Activated CD4-positive, alpha-beta T cell treated with anti-CD3 and anti-CD28 coated beads, Interleukin-2, amount 50 U/mL, for 4 hours (primary cell): ENCODE data around the gene PAX7.
"Not testable (repeated sequence)": the region's sequence is repeated elsewhere in the genome, so short reads cannot be mapped to it uniquely, and the experiment has no call there.

ENCODE experiments used
- DNase-seq, 2 experiments: peaks; one replicate each; pipeline ENCODE4 v3.0.0-alpha.2; 2020

The PAX7 gene

DNA sequence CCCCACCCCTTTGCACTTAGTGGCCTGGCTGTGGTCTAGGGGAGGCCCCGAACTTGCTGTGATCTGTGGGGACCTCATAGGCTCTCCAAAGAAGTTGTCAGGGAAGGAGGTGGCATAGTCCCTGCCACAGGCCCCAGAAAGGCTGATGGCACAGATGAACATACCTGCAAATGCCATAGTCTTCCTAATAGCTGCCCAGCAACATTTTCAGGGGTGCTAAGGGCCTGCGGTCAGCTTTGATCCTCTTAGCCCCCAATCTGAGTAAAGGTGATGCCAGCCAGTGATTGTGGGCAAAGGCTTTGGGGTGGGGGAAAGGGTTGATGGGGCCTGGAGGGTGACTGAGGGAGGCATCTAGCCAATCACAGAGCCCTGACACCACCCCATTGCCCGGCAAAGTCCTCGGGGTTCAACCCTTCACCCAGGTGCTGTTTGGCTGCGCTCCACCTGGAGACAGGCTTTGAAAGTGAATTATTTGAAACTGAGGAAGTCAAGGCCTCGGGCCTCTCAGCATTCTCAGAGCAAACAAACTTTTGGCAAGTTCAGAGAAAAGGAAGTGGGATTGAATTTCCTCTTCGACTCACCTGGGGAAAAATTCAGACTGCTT lies 35.8 kb downstream of the PAX7 start:
- DNase-seq = no peak

GRCh38 chr1:18667333-18667732 lies 36.7 kb downstream of the PAX7 start:
- no peak for DNase-seq

DNA sequence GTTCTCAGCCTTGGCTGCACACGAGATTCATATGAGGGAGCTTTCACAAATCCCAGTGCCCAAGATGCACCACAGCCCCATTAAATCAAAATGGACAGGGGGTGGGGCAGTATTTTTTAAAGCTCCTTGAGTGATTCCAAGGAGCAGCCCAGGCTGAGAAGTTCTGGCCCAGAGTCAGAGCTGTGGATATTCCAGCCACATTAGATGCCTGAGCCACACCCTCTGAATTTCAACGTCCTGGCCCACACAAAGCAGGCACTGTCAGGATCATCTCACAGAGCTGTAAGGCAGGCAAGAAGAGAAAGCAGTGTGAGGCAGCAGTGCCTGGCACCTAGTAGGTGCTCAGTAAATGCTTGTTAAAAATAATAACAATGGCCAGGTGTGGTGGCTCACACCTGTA lies 37.4 kb downstream of the PAX7 start:
- DNase-seq = no peak

GRCh38 chr1:18668750-18669404 lies 38.2 kb downstream of the PAX7 start:
- no peak for DNase-seq

DNA sequence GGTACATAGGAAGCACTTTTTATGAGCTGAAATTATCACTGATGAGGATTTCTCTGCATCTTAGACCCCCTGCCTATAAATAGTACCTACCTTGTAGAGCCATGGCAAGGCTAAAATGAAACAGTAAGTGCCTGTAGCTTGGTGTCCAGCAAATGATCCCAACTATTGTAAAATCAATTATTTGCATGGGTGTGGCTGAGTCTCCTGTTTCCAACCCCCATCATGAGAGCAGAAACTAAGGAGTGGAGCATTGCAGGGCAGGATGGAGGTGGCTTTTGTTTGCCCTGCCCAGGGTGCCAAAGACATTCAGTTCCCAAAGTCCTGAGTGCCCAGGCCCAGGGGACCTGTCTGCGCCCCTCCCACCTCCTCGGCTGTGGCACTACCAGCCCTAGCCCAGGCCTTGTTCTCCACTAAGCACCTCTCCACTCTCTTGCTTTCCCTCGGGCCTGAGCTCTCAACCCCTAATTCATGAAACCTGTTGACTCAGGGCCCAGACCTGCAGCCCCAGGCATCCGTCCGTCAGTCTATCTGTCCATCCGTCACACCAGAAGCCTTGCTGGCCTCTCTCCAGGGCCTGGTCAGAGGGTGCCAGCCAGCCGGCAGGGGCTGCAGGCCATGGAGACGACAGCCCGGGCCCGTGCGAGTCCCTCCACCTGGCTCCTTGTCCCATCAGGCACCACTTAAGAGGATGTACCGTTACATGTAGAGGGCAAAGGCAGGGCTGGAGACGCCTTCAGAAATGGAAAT lies 39.6 kb downstream of the PAX7 start:
- no peak for DNase-seq

DNA sequence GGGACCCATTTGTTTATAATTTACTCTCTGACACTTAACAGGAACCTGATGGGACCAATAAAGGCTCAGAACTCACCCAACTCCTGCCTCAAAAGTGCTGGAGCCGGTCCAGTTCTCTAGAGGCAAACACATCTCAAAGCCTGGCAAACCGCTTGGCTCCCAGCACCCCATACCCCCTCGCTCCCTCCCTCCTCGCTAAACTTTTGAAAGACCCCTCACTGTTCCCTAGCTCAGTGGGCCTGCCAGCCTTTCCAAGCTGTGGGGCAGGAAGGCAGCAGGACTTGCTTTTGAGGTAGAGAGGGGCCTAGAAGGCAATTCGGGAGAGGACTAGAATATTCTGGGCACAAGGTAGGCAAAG lies 40.2 kb downstream of the PAX7 start:
- DNase-seq = no peak

DNA sequence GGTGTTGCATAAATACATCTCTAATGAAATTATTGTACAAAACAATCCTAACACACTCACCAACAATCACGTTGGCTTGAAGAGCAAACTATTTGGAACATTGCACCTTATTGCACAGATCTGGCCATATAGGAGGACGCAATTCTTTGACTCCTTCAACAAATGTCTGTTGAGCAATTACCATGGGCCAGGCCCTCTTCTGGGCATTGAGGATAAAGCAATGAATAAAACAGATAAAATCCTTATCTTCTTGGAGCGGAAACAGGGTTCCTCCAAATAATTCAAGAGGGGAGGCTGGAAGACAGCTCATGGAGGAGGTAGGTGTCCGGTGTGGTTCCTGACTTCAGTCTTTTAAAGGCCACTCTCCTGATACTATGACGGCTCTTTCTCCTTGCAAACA lies 43.3 kb downstream of the PAX7 start:
- no peak for DNase-seq

- no peak for DNase-seq
These were observed 45.7 kb downstream of the PAX7 start for GRCh38 chr1:18676332-18676781.

GRCh38 chr1:18681423-18681835 lies 50.8 kb downstream of the PAX7 start:
- no peak for DNase-seq

DNA sequence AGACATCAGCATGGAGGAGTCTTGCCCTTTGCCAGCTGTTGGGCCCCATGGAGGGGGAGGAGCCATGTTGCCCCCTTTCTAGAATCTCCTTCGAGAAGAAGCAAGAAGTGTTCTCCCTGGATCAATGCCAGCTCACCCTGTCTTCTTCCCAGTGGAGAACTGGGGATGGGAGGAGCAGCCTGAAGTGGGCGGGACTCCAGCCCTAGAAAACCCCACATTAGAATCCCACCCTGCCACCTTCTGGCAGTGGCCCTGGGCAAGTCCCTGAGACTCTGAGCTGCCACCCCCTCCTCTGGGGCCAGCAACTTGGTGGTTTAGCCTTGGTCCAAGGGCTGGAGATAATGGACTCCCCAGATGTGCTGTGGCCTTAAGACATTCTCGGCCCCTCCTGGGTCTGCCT lies 51.7 kb downstream of the PAX7 start:
- no peak for DNase-seq

DNA sequence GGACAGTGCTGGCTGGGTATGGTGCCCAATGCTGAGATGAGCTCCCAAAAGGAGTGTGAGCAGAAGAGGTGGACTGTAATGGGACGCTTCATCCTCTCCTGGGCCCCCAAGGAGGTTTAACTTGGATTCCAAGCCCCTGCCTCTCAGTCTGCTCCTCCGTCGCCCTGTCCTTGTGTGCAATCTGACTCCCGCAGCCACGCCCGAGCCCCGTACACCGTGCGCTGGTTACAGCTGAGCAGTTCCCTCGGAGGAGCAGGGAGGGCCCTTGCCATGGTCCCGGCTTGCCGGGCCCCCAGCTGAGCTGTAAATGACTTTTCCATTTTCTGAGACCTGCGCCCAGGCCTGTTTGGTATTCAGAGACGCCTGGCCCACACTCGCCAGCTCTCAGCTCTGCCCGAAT lies 53.7 kb downstream of the PAX7 start:
- DNase-seq = no peak

- no peak for DNase-seq
These were observed 55.9 kb downstream of the PAX7 start for GRCh38 chr1:18686540-18686939.

DNA sequence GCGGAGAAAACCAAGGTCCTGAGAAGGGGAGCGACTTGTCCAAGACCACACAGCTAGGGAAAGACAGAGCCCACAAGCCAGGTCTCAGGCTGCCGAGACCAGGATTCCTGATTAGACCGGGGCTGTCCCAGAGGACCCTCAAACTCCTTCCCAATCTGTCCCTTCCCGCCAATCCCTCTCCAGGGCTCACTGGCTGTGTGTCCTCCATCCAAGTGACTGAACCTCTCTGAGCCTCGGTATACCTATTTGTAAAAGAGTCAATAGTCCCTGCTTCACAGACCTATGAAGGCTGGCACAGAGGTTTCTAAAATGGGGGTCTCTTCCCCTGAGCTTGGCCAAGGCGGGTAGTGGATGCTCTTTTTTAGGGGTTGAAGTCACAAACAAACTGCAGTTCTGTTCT lies 56.6 kb downstream of the PAX7 start:
- DNase-seq = no peak

DNA sequence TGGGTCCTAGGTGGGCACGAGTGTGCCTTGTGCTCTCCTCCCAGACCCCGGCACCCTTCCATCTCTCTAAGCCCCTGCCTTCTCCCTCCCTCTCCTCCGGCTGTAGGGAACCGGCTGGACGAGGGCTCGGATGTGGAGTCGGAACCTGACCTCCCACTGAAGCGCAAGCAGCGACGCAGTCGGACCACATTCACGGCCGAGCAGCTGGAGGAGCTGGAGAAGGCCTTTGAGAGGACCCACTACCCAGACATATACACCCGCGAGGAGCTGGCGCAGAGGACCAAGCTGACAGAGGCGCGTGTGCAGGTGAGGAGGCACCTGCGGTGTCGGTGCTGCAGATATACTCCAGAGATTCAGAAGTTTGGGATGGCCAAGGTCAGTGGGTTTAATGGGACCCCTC lies 61.0 kb downstream of the PAX7 start:
- DNase-seq = no peak

- DNase-seq = no peak
These were observed 62.8 kb downstream of the PAX7 start for GRCh38 chr1:18693256-18694098.

DNA sequence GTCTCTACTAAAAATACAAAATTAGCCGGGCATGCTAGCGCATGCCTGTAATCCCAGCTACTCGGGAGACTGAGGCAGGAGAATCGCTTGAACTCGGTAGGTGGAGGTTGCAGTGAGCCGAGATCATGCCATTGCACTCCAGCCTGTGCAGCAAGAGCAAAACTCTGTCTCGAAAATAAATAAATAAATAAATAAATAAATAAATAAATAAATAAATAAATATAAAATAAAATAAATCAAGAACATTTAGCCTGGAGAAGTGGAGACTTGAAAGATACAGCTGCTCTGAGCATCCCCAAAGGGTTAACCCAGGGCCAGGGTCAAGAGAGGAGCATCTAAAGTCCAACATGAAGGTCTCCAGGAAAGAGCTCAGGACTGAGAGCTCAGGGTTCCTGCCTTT lies 63.6 kb downstream of the PAX7 start:
- DNase-seq = not testable (repeated sequence)

- no peak for DNase-seq
These were observed 66.9 kb downstream of the PAX7 start for GRCh38 chr1:18697541-18697940.

DNA sequence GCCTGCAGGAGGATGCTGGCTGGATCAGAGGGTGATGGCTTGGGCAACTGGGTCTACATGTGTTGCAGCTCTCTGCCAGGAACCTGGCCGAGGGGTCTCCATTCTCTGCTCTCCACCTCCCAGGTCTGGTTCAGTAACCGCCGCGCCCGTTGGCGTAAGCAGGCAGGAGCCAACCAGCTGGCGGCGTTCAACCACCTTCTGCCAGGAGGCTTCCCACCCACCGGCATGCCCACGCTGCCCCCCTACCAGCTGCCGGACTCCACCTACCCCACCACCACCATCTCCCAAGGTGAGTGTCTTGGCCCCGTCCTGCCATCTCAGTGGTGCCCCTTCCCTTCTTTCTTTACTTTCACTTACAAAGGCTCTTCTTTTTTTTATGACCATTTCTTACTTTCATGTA lies 69.9 kb downstream of the PAX7 start:
- no peak for DNase-seq

DNA sequence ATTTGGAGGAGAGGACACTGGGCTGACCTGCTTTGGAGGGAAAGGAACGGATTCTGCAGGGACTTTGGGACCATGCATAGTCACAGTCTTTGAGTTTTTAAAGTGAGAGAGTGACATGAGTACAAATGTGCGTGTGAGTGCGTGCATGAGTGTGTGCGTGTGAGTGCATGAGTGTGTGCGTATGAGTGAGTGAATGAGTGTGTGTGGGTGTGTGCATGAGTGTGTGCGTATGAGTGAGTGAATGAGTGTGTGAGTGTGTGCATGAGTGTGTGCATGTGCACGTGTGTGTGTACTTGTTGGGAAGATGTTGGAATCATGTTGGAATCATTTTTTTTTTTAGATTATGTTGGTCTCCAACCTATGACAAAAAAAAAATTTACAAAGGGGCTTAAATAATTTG lies 70.5 kb downstream of the PAX7 start:
- no peak for DNase-seq

DNA sequence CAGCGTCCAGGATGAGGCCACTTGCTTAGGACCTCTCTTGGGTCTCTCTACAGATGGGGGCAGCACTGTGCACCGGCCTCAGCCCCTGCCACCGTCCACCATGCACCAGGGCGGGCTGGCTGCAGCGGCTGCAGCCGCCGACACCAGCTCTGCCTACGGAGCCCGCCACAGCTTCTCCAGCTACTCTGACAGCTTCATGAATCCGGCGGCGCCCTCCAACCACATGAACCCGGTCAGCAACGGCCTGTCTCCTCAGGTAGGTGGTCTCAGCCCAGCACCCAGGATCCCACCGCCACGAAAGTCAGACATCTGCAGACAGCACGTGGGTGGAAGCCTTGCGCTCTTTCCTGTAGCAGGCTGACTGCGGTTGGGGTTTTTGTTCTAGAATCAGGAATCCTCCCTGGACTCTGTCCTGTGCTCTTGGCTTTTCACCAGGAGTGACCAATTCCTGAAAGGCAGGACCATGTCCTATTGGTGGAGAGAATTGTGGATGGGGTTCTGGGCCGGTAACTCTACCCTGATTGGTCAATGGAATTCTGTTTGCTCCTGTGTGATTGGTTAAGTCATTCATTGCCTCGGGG lies 72.5 kb downstream of the PAX7 start:
- no peak for DNase-seq

DNA sequence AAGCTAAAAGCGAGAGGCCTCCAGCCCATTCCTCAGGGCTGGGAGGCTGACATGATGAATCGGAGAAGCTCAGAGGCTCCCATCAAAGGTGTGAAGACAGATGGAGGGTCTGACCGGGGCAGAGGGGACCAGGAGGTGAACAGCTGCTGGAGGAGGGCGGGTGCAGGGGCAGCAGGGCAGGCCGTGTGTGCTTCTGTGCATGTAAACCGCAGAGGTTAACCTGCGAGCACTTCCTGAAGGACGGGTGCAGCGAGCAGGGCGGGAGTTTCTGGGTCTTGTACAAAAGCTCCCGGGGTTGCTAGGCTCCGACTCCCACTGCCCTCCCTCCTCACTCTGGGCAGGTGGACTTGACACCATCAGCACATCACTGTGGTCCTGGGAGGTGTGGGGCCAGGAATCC lies 75.2 kb downstream of the PAX7 start:
- DNase-seq = no peak

- DNase-seq = no peak
These were observed 77.1 kb downstream of the PAX7 start for GRCh38 chr1:18707696-18708257.

- DNase-seq = no peak
These were observed 79.4 kb downstream of the PAX7 start for GRCh38 chr1:18710002-18710401.
